GM20431 (cell line): ENCODE results near the gene MYL6.

Experiments
- in situ Hi-C: fragments of 300-500 bp; cut with MseI, MboI; formaldehyde crosslinking; loops from one replicate; pipeline ENCODE4 v1.15.0; 2020; ENCODE audit warnings: low sequenced_read_pairs; ENCODE audit not compliant: unreplicated experiment

The MYL6 gene

GRCh38 chr12:56128670-56129205, 29.4 kb upstream of the MYL6 start:
- in situ Hi-C loops, result no loop called here

- in situ Hi-C loops, result no loop called here
These were observed 28.8 kb upstream of the MYL6 start for GRCh38 chr12:56129206-56129941.

GRCh38 chr12:56129942-56130495, 28.1 kb upstream of the MYL6 start:
- in situ Hi-C loops, result no loop called here

GRCh38 chr12:56130876-56131275, 27.3 kb upstream of the MYL6 start:
- in situ Hi-C loops, result no loop called here

GRCh38 chr12:56134897-56135296, 23.3 kb upstream of the MYL6 start:
- in situ Hi-C loops, result no loop called here

GRCh38 chr12:56137853-56138571, 20.1 kb upstream of the MYL6 start:
- in situ Hi-C loops, result no loop called here

GRCh38 chr12:56141946-56142784, 16.0 kb upstream of the MYL6 start:
- in situ Hi-C loops, result no loop called here

GRCh38 chr12:56143217-56143616, 14.9 kb upstream of the MYL6 start:
- in situ Hi-C loops, result no loop called here

GRCh38 chr12:56143870-56144269, 14.3 kb upstream of the MYL6 start:
- in situ Hi-C loops, result no loop called here

- in situ Hi-C loops, result no loop called here
These were observed 12.9 kb upstream of the MYL6 start for GRCh38 chr12:56145217-56145616.

- in situ Hi-C loops, result no loop called here
These were observed 11.4 kb upstream of the MYL6 start for GRCh38 chr12:56146492-56147460.

GRCh38 chr12:56150563-56150962, 7.6 kb upstream of the MYL6 start:
- in situ Hi-C loops, result no loop called here

GRCh38 chr12:56151672-56152131, 6.5 kb upstream of the MYL6 start:
- in situ Hi-C loops, result no loop called here

GRCh38 chr12:56152132-56152755, 5.9 kb upstream of the MYL6 start, which contains the start of gene MYL6B:
TSS of gene MYL6B (plus strand) at chr12:56152587. CDS start at chr12:56153919, 1,332 bp downstream.
- in situ Hi-C loops, result no loop called here

GRCh38 chr12:56152756-56153677, 5.1 kb upstream of the MYL6 start:
- in situ Hi-C loops, result no loop called here

- in situ Hi-C loops, result no loop called here
These were observed 4.5 kb upstream of the MYL6 start for GRCh38 chr12:56153678-56154065.

- in situ Hi-C loops, result no loop called here
These were observed 3.9 kb upstream of the MYL6 start for GRCh38 chr12:56154246-56154771.
